ENCODE data around the gene ANAPC15. TPM values are rescaled to one million over a fixed set of nuclear protein-coding genes. Genes with fewer than 3 reads are reported as not detected.

Gene ANAPC15
- total and polyA plus RNA-seq, 7 experiments from 2014 or later: 43.0 to 113 (median 50.1) TPM

GRCh38 chr11:72132646-72133045 is 20.2 kb upstream of the ANAPC15 start:
- H3K27me3 Mint-ChIP-seq: peaks cover 0 to 31% (median 15%) of the 10 kb centered on the region in 5 donors
- H3K27ac ChIP-seq (ENCODE audit: low read depth, low read length): no peak overlapping the region
- H3K4me3 Mint-ChIP-seq: no peak overlapping the region
- no peaks in the 10 kb centered on the region for H3K27me3 ChIP-seq (ENCODE audit: control insufficient read depth in 2 of 2, insufficient read depth in 2 of 2, low read length in 2 of 2)
- H3K36me3 Mint-ChIP-seq: peaks cover 5 to 14% (median 11%) of the 10 kb centered on the region in 5 donors
- no peaks in the 10 kb centered on the region for H3K9me3 ChIP-seq (ENCODE audit: control insufficient read depth in 2 of 3, low read length in 3 of 3)
- no peak for DNase-seq
- intact Hi-C loops (cut with micrococcal nuclease): no loop called here
- H3K4me1 ChIP-seq (ENCODE audit: control insufficient read depth in 2 of 2, insufficient read depth in 2 of 2, low read length in 2 of 2): no peaks in the 10 kb centered on the region
- H3K36me3 ChIP-seq (ENCODE audit: control insufficient read depth in 2 of 3, insufficient read depth in 3 of 3, low read length in 3 of 3): no peaks in the 10 kb centered on the region
- H3K4me3 ChIP-seq (ENCODE audit: low read length): no peak overlapping the region
- H3K4me1 Mint-ChIP-seq: peaks cover 0 to 4% (median 0%) of the 10 kb centered on the region in 7 donors
- ATAC-seq: no peak
- ChIA-PET POLR2A (no interaction called here), CTCF (no interaction called here)
- no peak overlapping the region for H3K27ac Mint-ChIP-seq
- H3K9me3 Mint-ChIP-seq: peaks cover 8 to 23% (median 17%) of the 10 kb centered on the region in 11 donors

DNA sequence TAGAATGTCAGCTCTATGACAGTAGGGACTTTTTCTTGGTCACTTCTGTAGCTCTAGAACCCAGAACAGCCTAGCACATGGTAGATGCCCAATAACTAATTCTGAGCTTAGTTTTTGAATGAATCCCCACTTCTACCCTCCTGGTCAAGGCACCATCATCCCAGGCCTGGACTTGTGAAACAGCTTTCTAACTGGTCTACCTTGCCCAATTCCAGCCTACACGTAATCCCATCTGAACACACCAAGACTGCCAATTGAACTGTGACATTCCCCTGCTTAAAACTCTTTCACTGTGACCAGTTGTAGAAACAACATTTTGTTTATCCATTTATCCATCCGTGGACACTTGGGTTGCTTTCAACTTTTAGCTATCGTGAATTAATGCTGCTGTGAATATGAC is 16.9 kb upstream of the ANAPC15 start:
- Mint-ChIP-seq H3K9me3 (peaks cover 8 to 43% (median 12%) of the 10 kb centered on the region in 11 donors), H3K4me1 (peaks cover 0 to 4% (median 0%) of the 10 kb centered on the region in 7 donors), H3K36me3 (peaks cover 4 to 18% (median 11%) of the 10 kb centered on the region in 5 donors), H3K27me3 (peaks cover 0 to 36% (median 16%) of the 10 kb centered on the region in 5 donors), H3K27ac (no peak overlapping the region), H3K4me3 (no peak overlapping the region)
- ChIA-PET POLR2A (no interaction called here), CTCF (interaction anchor here (2.9 kb wide), 1 partner anchor 14 kb away, joined by 9 read pairs; no protein-coding TSS in a partner anchor)
- H3K4me3 ChIP-seq (ENCODE audit: low read length): no peak overlapping the region
- H3K27me3 ChIP-seq (ENCODE audit: control insufficient read depth in 2 of 2, insufficient read depth in 2 of 2, low read length in 2 of 2): no peaks in the 10 kb centered on the region
- no peak overlapping the region for H3K27ac ChIP-seq (ENCODE audit: low read depth, low read length)
- H3K36me3 ChIP-seq (ENCODE audit: control insufficient read depth in 2 of 3, insufficient read depth in 3 of 3, low read length in 3 of 3): no peaks in the 10 kb centered on the region
- H3K4me1 ChIP-seq (ENCODE audit: control insufficient read depth in 2 of 2, insufficient read depth in 2 of 2, low read length in 2 of 2): no peaks in the 10 kb centered on the region
- ATAC-seq (no peak), DNase-seq (no peak)
- H3K9me3 ChIP-seq (ENCODE audit: control insufficient read depth in 2 of 3, low read length in 3 of 3): no peaks in the 10 kb centered on the region
- intact Hi-C loops (cut with micrococcal nuclease): no loop called here

- intact Hi-C loops (cut with micrococcal nuclease): no loop called here
- H3K36me3 Mint-ChIP-seq: peaks cover 4 to 18% (median 11%) of the 10 kb centered on the region in 5 donors
- Histone ChIP-seq H3K4me3 (ENCODE audit: low read length) (no peak overlapping the region), H3K27me3 (ENCODE audit: control insufficient read depth in 2 of 2, insufficient read depth in 2 of 2, low read length in 2 of 2) (no peaks in the 10 kb centered on the region), H3K9me3 (ENCODE audit: control insufficient read depth in 2 of 3, low read length in 3 of 3) (no peaks in the 10 kb centered on the region), H3K36me3 (ENCODE audit: control insufficient read depth in 2 of 3, insufficient read depth in 3 of 3, low read length in 3 of 3) (no peaks in the 10 kb centered on the region), H3K27ac (ENCODE audit: low read depth, low read length) (no peak overlapping the region), H3K4me1 (ENCODE audit: control insufficient read depth in 2 of 2, insufficient read depth in 2 of 2, low read length in 2 of 2) (no peaks in the 10 kb centered on the region)
- H3K4me3 Mint-ChIP-seq: no peak overlapping the region
- H3K27me3 Mint-ChIP-seq: peaks cover 0 to 28% (median 17%) of the 10 kb centered on the region in 5 donors
- CTCF ChIA-PET: interaction anchor here (0.6 to 2.9 kb wide), 3 partner anchors 16 to 372 kb away, joined by 3 to 9 read pairs (median 3); no protein-coding TSS in a partner anchor
- H3K4me1 Mint-ChIP-seq: peaks cover 0 to 5% (median 0%) of the 10 kb centered on the region in 7 donors
- H3K9me3 Mint-ChIP-seq: peaks cover 8 to 43% (median 12%) of the 10 kb centered on the region in 11 donors
- H3K27ac Mint-ChIP-seq: no peak overlapping the region
- ATAC-seq (no peak), DNase-seq (no peak)
- POLR2A ChIA-PET: interaction anchor here (0.7 kb wide), 1 partner anchor 94 kb away, joined by 4 read pairs; no protein-coding TSS in a partner anchor
Observed at GRCh38 chr11:72127923-72128322, 15.4 kb upstream of the ANAPC15 start.

DNA sequence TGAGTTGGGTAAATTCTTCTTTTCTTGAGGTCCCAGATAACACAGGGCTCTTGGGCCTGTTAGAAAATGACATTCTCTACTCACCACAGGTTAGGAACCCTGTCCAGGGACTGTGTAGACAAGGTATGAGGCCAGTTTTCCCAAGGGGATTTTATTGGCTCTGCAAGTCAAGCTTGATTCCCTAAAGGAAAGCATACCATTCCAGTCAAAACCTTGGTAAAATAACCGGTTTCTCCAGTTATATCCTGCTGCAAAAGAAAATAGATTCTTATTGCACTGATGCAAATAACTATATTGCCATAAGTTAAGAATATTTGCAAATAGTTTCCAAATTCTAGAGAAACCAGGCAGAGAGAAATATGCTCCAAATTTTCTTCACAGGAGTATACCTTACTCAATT is 13.5 kb upstream of the ANAPC15 start:
- intact Hi-C loops (cut with micrococcal nuclease): no loop called here
- ChIA-PET CTCF (no interaction called here), POLR2A (interaction anchor here (0.8 kb wide), 1 partner anchor 13 kb away, joined by 3 read pairs; no protein-coding TSS in a partner anchor)

DNA sequence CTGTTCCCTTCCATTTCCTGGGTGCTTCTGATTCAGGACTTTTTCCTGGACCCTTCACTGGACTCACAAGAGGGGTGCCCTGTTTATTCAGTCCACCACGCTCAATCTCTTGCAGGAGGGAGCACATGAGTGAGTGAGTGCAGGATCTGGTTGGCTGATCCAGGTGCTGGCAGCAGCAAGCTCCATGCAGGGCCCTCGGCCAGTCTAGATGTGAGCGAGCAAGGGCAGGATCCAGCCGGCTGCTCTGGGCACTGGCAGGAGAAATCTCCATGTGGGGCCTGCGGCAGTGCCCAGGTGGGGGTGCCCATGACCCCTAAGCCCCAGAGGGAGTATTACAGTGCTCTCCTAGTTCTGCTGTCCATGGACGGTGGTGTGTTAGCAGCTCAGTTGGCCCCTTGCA is 11.6 kb upstream of the ANAPC15 start:
- H3K9me3 Mint-ChIP-seq: peaks cover 4 to 34% (median 10%) of the 10 kb centered on the region in 11 donors
- H3K36me3 Mint-ChIP-seq: peaks cover 3 to 19% (median 7%) of the 10 kb centered on the region in 5 donors
- no peaks in the 10 kb centered on the region for H3K27me3 ChIP-seq (ENCODE audit: control insufficient read depth in 2 of 2, insufficient read depth in 2 of 2, low read length in 2 of 2)
- H3K36me3 ChIP-seq (ENCODE audit: control insufficient read depth in 2 of 3, insufficient read depth in 3 of 3, low read length in 3 of 3): no peaks in the 10 kb centered on the region
- ATAC-seq (no peak), DNase-seq (no peak)
- POLR2A ChIA-PET: no interaction called here
- peaks cover 9 to 23% (median 14%) of the 10 kb centered on the region in 5 donors for H3K27me3 Mint-ChIP-seq
- CTCF ChIA-PET: no interaction called here
- H3K9me3 ChIP-seq (ENCODE audit: control insufficient read depth in 2 of 3, low read length in 3 of 3): no peaks in the 10 kb centered on the region
- H3K4me1 ChIP-seq (ENCODE audit: control insufficient read depth in 2 of 2, insufficient read depth in 2 of 2, low read length in 2 of 2): no peaks in the 10 kb centered on the region
- no peak overlapping the region for H3K27ac ChIP-seq (ENCODE audit: low read depth, low read length)
- no peak overlapping the region for H3K4me3 Mint-ChIP-seq
- no peak overlapping the region for H3K4me3 ChIP-seq (ENCODE audit: low read length)
- H3K4me1 Mint-ChIP-seq: peaks cover 0 to 5% (median 0%) of the 10 kb centered on the region in 7 donors
- intact Hi-C loops (cut with micrococcal nuclease): no loop called here
- H3K27ac Mint-ChIP-seq: no peak overlapping the region

More for the DNA sequence above, 13.5 kb upstream of the ANAPC15 start:
- Mint-ChIP-seq H3K27ac (no peak overlapping the region), H3K4me3 (no peak overlapping the region), H3K27me3 (peaks cover 2 to 27% (median 17%) of the 10 kb centered on the region in 5 donors), H3K4me1 (peaks cover 0 to 5% (median 0%) of the 10 kb centered on the region in 7 donors), H3K9me3 (peaks cover 8 to 43% (median 12%) of the 10 kb centered on the region in 11 donors), H3K36me3 (peaks cover 4 to 20% (median 11%) of the 10 kb centered on the region in 5 donors)
- no peaks in the 10 kb centered on the region for H3K27me3 ChIP-seq (ENCODE audit: control insufficient read depth in 2 of 2, insufficient read depth in 2 of 2, low read length in 2 of 2)
- H3K9me3 ChIP-seq (ENCODE audit: control insufficient read depth in 2 of 3, low read length in 3 of 3): no peaks in the 10 kb centered on the region
- H3K36me3 ChIP-seq (ENCODE audit: control insufficient read depth in 2 of 3, insufficient read depth in 3 of 3, low read length in 3 of 3): no peaks in the 10 kb centered on the region
- H3K4me1 ChIP-seq (ENCODE audit: control insufficient read depth in 2 of 2, insufficient read depth in 2 of 2, low read length in 2 of 2): no peaks in the 10 kb centered on the region
- DNase-seq (no peak), ATAC-seq (no peak)
- H3K27ac ChIP-seq (ENCODE audit: low read depth, low read length): no peak overlapping the region
- H3K4me3 ChIP-seq (ENCODE audit: low read length): no peak overlapping the region

GRCh38 chr11:72123117-72123653 is 10.7 kb upstream of the ANAPC15 start:
- Mint-ChIP-seq H3K27ac (no peak overlapping the region), H3K4me1 (peaks cover 0 to 6% (median 0%) of the 10 kb centered on the region in 7 donors), H3K36me3 (peaks cover 0 to 12% (median 0%) of the 10 kb centered on the region in 5 donors), H3K4me3 (no peak overlapping the region), H3K9me3 (peaks cover 0 to 26% (median 2%) of the 10 kb centered on the region in 11 donors), H3K27me3 (peaks cover 9 to 19% (median 12%) of the 10 kb centered on the region in 5 donors)
- DNase-seq (no peak), ATAC-seq (no peak)
- ChIA-PET POLR2A (no interaction called here), CTCF (no interaction called here)
- Histone ChIP-seq H3K4me3 (ENCODE audit: low read length) (no peak overlapping the region), H3K27ac (ENCODE audit: low read depth, low read length) (no peak overlapping the region), H3K36me3 (ENCODE audit: control insufficient read depth in 2 of 3, insufficient read depth in 3 of 3, low read length in 3 of 3) (no peaks in the 10 kb centered on the region), H3K9me3 (ENCODE audit: control insufficient read depth in 2 of 3, low read length in 3 of 3) (no peaks in the 10 kb centered on the region), H3K27me3 (ENCODE audit: control insufficient read depth in 2 of 2, insufficient read depth in 2 of 2, low read length in 2 of 2) (no peaks in the 10 kb centered on the region), H3K4me1 (ENCODE audit: control insufficient read depth in 2 of 2, insufficient read depth in 2 of 2, low read length in 2 of 2) (no peaks in the 10 kb centered on the region)
- intact Hi-C loops (cut with micrococcal nuclease): no loop called here

- no peaks in the 10 kb centered on the region for H3K36me3 ChIP-seq (ENCODE audit: control insufficient read depth in 2 of 3, insufficient read depth in 3 of 3, low read length in 3 of 3)
- H3K27me3 ChIP-seq (ENCODE audit: control insufficient read depth in 2 of 2, insufficient read depth in 2 of 2, low read length in 2 of 2): no peaks in the 10 kb centered on the region
- Mint-ChIP-seq H3K27me3 (peaks cover 9 to 15% (median 13%) of the 10 kb centered on the region in 5 donors), H3K27ac (no peak overlapping the region), H3K9me3 (peaks cover 0 to 20% (median 0%) of the 10 kb centered on the region in 11 donors), H3K4me3 (no peak overlapping the region), H3K4me1 (peaks cover 0 to 6% (median 0%) of the 10 kb centered on the region in 7 donors), H3K36me3 (peaks cover 0 to 8% (median 0%) of the 10 kb centered on the region in 5 donors)
- no peak overlapping the region for H3K27ac ChIP-seq (ENCODE audit: low read depth, low read length)
- POLR2A ChIA-PET: no interaction called here
- no peak for ATAC-seq
- intact Hi-C loops (cut with micrococcal nuclease): no loop called here
- CTCF ChIA-PET: no interaction called here
- no peak for DNase-seq
- no peaks in the 10 kb centered on the region for H3K9me3 ChIP-seq (ENCODE audit: control insufficient read depth in 2 of 3, low read length in 3 of 3)
- no peak overlapping the region for H3K4me3 ChIP-seq (ENCODE audit: low read length)
- H3K4me1 ChIP-seq (ENCODE audit: control insufficient read depth in 2 of 2, insufficient read depth in 2 of 2, low read length in 2 of 2): no peaks in the 10 kb centered on the region
Observed at GRCh38 chr11:72122607-72123006, 10.1 kb upstream of the ANAPC15 start.
